ENCODE results near the gene CAND1.

The CAND1 gene

DNA sequence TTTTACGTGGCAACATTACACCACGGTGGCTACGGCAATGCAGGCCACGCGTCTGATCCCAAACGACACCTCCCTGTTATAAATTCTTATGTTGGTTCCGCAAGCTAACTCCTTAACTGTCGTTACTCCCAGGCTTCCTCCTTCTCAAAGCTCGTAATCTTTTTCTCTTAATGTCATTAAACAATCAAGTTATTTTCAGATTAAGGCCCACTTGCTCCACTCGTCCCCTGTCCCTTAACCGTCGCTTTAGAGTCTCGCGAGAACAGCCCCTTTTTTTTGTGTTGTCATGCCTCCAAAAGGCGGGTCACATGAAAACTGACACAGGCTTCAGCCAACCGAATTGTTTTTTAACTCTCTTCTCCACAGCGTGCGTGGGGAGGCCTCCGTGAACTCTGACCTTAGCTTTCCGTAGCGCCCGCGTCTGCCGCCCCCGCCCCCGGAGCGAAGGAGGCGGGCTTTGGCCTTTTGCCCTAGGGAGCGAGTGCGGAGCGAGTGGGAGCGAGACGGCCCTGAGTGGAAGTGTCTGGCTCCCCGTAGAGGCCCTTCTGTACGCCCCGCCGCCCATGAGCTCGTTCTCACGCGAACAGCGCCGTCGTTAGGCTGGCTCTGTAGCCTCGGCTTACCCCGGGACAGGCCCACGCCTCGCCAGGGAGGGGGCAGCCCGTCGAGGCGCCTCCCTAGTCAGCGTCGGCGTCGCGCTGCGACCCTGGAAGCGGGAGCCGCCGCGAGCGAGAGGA is at the start of gene CAND1:
TSS of gene CAND1 (plus strand) at position 463 of the 737 bp plus-strand sequence. CDS start 360 bp downstream, outside the sequence.
- peak; percentile 99 for DNase-seq (ENCODE audit: low spot score)

DNA sequence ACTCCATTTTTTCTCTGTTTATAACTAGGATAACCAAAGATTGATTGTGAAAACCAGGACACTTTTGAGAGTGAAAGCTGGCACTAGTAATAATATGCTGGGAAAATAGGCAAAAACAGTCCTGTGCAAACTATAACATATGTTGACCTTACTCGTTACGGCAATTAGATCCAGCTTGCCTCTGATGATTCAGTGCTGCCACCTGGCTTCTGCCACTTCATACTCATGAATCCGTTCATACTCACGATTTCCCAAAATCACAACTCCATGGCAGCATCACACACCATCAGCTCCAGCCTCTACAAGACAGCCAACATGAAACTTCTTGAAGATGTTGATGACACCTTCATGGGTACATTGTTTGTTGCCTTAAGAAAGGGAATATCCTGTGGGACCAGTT is 49.1 kb upstream of the CAND1 start:
- peak; percentile 53 for DNase-seq (ENCODE audit: low spot score)

DNA sequence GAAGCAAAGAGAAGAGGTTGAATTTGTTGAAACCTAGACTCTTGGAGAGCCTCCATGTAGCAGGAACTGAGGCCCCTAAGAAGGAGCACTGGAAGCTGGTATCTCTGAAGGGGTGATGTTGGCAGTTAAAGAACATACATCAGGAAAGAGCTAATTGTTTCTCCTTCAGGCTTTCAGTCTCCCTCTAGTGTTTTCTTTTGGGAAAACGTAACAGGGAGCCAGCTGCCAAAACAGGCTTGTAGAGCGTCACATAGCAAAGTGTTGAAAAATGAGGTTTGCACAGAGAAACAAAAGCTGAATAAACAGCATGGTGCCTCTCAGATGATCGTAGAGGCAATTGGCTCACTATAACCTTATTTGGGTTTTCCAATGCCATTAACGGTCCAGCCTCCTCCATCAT is 46.9 kb upstream of the CAND1 start:
- DNase-seq (ENCODE audit: low spot score) = peak; percentile 14

DNA sequence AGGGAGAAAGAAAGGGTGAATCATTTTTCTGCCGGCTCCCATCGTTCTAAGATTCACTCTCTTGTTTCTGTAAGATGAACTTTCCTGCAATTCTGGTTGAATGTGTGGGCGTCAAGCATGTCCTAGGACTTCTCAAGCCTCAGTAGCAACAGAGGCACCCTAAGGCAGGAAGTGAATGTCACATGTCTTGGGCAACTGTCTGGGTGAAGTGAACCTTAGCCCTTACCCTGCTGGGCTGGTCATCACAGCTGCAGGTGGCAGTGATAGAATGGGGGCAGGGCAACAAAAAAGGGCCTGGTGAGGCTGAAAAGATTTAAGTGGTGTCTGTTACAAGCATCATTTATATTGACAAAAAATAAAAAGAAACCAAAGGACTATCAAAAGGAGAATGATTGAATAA is 45.9 kb upstream of the CAND1 start:
- no peak for DNase-seq (ENCODE audit: low spot score)

DNA sequence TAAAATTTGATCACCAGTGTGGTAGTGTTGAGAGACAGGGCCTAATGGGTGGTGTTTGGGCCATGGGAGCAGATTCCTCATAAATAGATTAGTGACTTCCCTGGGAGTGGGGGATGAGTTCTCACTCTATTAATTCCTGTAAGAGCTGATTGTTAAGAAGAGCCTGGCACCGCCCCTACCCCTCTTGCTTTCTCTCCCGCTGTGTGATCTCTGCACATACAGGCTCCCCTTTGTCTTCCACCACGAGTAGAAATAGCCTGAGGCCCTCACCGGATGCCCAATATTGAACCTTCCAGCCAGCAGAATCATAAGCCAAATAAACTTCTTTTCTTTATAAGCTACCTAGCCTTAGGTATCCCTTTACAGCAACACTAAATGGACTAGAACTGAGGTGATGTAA is 31.9 kb upstream of the CAND1 start:
- no peak for DNase-seq (ENCODE audit: low spot score)

DNA sequence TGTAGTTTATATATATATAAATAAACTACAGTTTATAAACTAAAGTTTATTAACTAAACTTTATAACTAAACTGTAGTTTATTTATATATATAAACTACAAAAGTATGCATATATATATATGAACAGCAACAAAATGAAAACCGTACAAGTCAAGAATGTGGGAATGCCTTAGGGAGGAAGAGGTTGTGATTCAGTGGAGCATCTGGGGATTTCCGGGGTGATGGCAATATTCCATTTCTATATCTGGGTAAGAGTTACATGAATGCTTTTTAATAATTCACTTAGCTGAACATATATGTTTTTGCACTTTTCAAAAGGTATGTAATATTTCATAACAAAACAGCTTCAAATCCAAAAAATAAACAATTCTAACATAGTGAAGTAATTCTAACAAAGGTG is 30.1 kb upstream of the CAND1 start:
- no peak for DNase-seq (ENCODE audit: low spot score)

DNA sequence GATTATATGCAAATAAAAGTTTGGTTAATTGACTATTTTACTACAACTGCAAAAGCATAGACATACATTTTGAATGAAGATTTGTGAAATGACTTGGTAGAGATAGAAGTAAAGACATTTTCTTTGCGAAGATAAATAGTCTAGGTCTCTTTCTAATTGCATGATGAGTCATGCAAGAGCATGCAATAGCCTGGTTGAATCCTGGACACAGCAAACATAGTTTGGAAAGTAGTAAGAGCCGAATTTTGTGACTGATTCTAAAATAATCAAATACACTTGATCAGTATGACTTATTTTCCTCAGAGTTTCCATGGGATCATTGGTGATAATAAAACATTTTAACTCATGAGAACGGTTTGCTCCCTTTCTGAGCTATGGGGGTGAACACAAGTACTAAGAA is 27.7 kb upstream of the CAND1 start:
- DNase-seq (ENCODE audit: low spot score) = no peak

DNA sequence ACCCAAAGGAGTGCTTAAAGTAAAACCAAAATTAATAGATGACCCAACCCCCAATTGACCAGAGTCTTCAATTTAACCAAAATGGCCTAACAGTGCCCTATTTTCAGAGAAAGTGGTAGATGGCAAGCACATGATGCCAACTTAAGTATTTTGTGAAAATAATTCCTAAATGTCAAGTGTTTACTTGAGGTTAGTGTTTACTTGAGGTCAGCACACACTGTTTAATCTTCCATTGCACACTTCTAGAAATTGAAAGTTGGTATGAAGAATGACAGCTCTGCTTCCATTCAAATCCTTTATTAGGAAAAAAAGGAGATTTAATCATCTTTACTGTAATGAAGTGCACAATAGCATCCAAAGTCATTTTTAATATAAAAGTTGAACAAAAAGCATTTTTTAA is 25.9 kb upstream of the CAND1 start:
- no peak for DNase-seq (ENCODE audit: low spot score)

DNA sequence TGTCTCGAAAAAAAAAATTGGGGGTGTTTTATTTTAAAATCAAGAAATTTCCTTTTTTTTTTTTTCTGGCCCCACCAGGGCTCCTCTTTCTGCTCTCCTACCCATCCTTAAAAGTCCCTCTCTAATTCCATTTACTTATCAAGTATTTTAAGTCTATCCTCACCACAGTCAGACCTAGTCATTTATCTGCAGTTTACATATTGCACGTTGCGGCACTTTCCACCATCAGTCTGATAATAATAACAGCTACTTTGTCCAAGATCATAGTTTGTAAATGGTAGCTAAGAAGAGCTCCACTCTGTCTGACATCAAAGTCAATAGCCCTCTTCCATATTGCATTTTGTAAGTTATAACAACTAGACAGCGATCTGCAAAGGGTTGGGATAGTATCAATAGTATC is 23.6 kb upstream of the CAND1 start:
- no peak for DNase-seq (ENCODE audit: low spot score)

DNA sequence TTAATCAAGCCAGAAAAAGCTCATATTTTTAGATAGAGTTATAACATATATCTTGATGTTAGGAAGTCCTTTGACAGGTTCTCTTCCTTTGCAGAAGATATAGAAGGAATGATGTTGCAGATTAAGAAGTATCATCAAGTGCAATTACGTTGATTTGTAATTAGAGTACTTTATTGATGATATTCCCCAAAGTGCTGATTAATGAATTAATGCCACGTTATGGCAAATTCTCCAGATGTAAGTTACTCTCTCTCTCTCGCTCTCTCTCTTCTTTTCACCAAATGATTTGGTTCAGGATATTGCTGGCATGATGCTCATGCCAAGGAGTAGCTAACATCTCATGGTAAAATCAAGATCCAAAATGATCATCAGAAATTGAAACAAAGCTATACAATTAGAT is 18.1 kb upstream of the CAND1 start:
- no peak for DNase-seq (ENCODE audit: low spot score)

DNA sequence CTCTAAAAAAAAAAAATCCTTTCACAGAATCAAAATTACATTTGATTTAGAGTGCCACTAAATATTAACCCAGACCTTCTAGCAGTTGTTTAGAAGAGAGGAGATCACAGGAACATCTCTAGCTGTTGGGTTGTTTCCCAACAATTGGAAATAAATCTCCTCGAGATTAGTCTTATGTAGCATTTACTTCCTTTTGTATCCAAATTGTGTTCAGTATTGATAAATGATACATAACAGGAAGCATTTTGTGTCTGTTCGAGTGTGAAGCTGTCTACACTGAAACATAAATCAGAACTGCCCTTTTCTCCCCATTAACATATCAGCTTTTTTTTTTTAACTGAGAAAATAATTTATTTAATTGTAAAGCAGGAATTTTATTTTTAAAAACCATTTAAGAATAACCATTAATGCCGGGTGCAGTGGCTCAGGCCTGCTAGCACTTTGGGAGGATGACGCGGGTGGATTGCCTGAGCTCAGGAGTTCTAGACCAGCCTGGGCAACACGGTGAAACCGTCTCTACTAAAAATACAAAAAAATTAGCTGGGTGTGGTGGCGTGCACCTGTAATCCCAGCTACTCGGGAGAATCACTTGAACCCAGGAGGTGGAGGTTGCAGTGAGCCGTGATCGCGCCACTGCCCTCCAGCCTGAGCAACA is 14.7 kb upstream of the CAND1 start:
- DNase-seq (ENCODE audit: low spot score) = no peak

DNA sequence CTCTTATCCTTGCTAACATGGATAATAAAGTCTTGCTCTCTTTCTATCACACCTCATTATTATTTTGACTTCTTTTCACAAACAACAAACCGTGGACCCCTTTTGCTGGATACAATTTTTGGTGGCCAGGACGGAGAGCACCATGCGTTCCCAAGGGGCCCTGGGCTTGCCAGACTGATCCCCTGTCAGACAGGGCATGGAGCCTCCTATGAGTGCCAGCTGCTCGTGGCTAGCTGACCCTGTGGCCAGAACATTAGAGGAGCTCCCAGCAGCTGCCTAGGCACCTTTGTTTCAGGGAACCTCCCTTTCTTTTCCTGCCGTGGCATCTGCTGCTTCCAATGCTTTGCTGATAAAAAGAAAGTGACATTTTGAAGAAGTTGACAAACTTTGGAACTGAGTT is 12.5 kb upstream of the CAND1 start:
- no peak for DNase-seq (ENCODE audit: low spot score)

DNA sequence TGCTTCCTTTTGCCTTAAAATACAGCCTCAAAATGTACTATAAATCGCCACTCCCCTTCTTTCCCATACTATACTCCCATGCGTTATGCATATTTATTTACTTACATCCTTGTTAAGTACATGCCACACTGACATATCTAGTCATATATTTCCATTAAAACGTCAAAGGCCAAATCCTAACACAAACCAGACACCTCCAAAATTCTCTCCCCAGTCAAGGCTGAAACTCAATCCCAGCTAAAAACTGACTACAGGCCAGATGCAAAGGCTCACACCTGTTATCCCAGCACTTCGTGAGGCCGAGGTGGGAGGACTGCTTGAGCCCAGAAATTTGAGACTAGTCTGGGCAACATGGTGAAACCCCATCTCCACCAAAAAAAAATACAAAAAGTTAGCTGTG is 5.7 kb upstream of the CAND1 start:
- no peak for DNase-seq (ENCODE audit: low spot score)

DNA sequence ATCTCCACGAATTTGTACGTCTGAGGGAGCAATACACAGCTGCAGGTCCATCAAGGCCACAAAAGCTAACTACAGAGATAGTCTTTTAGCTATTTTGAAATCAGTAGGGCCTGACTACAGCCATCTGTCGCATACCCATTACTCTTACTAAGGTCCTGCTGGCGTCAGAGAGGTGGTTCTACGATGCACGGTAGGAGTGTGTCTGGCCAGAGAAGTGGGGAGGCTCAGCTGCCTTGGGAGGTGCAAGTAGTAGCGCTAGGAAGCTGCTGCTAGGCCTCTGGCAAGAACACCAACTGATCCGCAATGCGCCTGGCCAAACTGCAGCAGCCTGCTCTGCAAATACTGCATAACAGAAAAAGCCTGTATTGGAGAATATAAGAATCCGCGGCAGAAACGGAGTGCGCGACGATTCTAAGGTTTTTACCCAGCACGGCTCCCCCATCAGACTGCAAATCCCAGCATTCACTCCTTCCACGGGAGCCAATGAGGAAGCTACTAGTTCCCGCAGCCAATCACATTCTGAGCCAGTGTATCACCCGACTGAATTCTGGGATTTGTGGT is 743 bp upstream of the CAND1 start:
- peak; percentile 99 for DNase-seq (ENCODE audit: low spot score)

DNA sequence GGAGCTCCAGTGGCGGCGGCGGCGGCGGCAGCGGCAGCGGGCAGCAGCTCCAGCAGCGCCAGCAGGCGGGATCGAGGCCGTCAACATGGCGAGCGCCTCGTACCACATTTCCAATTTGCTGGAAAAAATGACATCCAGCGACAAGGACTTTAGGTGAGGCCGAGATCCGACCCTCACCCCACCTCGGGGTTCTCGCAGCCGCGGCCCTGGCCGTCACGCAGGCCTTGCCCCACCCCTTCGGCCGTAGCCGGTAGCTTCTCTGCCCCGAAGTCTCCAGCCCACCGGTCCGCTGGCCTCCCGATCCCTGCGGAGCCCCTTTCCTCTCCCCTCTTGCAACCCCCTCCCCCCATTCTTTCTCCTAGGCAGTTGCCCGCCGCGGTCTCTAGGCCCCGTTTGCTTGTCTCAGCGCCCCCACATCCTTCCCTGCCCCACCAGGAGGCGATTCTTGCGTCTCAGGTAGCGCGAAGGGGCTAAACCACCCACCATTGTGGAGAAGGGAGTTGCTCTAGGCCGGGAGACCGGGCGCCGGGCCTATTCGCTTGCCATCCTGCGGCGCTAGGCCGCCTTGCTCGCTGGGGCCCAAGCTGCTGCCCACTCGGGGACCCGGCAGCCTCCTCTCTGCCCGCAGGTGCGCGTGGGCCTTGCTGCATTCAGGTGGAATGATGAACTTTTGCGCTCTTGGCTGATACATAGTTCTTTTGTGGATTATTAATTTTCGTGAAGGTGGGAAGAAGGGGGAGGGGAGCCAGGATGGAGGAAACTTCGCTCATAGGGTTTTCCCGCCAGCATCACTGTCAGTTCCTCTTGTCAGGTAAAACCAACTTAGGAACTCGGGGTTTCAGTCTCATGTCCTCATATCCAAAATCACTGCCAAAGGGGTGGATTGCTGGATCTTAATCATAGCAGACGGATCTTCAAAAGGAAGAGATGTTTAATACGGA is 745 bp downstream of the CAND1 start:
- DNase-seq (ENCODE audit: low spot score) = peak; percentile 29

DNA sequence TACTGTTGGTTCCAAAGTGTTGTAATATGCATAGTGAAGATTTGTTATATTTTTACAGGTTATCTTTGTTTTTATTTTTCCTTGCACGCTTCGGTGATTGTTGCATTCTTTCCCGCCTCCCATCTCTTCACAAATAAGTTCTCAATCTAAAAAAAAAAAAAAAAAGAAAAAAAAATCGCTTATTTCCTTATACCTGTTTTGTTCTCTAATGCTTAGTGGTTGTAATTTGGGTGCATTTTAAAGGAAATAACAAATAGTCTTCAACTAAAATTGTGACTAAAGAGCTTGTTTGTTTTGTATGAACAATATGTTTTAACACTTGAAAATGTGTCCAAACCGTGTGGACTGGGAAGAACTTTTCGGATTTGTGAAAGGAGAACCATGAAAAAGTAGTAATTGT is 1.5 kb downstream of the CAND1 start:
- DNase-seq (ENCODE audit: low spot score) = no peak

DNA sequence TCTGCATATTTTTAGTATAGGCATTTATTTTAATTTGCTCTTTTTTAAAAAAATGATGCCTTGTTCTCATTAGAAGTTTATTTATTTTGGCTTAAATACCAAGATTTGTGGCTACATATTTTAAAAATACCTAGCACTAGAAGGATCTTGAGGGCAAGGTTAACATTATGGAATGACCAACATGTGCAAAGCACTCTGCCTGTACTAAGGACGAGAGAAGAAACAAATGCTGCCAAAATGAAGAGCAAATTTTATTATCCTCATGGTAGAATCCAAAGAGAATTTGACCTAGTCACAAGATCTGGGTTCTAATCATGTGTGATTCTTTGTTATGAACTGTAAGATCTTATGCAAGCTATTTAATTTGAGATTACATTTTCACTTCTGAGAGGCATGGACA is 2.8 kb downstream of the CAND1 start:
- no peak for DNase-seq (ENCODE audit: low spot score)

DNA sequence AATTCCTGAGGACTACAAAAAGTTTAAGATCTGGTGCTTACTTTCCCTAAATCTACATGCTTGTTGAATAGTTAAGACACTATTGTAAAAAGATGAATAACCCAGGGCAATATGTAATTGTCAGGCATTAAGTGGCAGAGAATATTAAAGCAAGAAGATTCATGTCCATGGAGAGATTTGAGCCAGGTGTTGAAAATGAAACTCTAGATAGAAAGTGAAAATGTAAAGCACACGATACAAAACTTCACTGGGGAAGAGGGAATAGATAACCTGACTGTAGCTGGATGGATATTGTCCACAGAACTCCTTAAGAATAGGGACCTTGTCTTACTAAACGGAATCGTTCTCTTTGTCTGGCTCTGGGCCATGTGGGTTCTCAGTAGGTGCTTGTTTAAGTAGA is 5.0 kb downstream of the CAND1 start:
- DNase-seq (ENCODE audit: low spot score) = no peak

DNA sequence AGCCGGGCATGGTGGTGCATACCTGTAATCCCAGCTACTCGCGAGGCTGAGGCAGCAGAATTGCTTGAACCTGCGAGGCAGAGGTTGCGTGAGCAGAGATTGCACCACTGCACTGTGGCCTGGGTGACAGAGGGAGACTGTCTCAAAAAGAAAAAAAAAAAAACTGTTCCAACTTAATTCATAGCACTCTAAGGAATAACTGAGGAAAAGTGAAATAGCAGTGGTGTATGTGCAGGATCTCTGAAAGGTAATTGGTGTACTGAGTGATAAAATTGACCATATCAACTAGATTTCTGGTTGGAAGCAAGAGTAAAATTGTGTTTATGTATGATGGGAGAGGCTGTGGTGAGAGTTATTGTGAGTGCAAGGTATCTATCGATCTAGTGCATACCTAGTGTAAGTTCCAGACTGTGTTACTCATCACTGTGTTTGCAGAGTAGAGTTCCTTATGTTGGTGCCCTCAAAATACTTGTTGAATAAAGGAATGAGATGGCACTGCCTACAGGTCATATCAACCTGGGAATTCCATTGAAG is 6.3 kb downstream of the CAND1 start:
- no peak for DNase-seq (ENCODE audit: low spot score)

DNA sequence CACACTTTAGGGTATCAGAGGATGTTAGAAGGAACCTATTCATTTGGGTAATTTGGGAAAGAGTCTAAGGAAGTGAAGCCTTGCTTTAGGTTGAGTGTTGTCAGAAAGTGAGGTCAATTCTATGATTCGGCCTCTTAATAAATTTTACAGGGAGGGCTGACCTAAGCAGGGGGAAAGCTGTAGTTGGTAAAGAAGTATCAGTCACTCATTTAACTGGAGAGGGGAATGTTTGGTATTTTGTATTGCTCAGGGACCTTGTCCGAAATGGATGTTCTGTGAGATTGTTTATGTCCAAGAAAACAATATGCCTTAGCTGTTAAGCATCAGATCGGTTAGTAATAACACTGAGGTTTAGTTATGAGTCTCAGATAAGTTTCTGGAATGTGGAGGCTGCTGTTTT is 7.3 kb downstream of the CAND1 start:
- DNase-seq (ENCODE audit: low spot score) = no peak

DNA sequence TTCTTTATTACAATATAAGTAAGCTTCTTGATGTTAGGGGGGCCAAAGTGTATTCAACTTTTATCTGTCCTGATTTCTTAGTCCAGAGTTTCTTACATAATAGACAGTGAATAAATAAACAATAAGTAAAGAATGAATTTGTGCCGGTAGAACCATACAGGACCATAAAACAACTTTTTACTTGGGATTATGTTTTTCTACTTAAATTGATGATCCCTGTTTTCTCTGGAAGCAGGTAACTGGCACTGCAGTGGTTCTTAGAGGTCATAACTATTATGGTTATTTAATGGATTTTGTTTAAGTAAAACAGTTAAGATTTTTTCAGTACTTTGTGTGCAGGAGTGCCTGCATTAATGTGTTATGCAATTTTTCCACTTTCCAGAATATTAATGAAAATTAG is 10.5 kb downstream of the CAND1 start:
- no peak for DNase-seq (ENCODE audit: low spot score)

DNA sequence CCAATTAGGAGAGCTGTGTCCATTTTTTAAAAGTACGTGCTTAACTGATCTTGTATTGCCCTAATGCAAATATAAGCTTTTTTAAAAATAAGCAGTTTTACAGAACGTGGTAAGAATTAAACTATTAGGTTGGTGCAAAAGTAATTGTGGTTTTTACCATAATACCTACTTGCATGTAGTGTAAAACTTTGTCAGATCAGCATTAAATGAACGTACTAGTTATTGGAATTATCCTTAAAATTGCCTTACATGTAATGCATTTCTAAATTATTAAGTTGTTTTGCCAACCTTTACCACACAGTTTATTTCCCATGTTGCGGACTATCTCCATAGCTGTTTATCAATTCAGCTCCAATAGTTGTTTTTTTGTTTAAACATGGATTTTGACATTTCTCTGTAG is 10.9 kb downstream of the CAND1 start:
- no peak for DNase-seq (ENCODE audit: low spot score)

Measured in Ammon's horn (tissue), 1 donor.